AG08396 (cell line): ENCODE results near the gene CELF6.

ENCODE experiments used
- DNase-seq: peaks from one replicate; pipeline ENCODE4 v3.0.0; 2012; ENCODE audit warnings: low spot score, mixed read lengths

Gene CELF6

GRCh38 chr15:72319985-72320671 lies at the start of gene CELF6:
CELF6 (minus strand) TSS chr15:72320157; CDS start chr15:72319874, 283 bp downstream.
- peak; percentile 92 for DNase-seq

DNA sequence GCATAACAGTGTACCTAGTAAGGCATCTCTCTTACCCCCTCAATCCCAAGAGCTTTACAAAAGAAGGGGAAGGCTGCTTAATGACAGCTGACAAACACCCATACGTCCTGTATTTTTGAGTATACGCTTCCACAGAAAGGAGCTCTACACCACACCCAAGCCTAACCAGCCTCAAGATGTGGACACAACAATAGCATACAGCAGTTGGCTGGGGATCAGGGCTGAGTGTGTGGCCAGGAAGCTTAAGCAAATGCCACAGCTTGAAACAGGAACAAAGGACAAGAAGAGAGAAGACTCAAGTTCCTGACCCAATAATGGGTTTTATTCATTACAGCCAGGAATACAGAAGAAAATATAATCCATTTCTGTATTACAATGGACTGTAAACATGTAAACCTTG lies 48.9 kb upstream of the CELF6 start:
- no peak for DNase-seq

DNA sequence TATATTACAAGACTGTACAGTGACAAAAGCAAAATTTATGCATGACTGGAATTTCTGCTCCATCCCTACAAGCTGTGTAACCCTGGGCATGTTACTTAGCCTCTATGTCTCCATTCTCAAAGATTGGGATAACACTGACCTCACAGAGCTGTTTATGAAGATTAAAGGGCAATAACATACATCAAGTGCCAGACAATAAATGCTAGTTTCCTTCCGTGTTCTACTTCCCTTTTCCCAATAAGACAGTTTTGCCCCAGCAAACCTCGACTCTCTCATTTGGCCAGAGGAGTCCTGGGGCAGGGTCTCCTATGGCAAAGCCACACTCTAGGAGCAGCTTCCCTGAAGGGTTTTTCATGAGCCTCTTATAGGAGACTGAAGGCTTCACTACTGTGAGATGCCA lies 48.4 kb upstream of the CELF6 start:
- DNase-seq, result no peak

- no peak for DNase-seq
These were observed 45.9 kb upstream of the CELF6 start for GRCh38 chr15:72365844-72366243.

DNA sequence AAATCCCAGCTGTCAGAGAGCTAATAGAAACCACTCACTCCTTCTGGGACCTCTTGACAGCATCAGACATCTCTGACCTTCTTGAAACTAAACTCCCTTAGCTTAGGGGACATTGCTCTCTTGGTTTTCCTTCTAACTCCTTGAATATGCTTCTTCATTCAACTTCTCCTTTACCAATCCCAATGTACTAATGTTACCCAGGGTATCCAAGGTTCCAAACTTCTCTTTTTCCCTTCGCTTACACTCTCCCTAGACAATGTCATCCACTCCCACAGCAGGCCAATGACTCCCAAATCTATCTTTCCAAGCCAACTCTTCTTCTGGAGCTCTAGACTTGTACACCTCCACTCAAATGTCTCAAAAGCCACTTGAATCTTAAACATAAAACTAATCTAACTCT lies 41.2 kb upstream of the CELF6 start:
- DNase-seq, result no peak

- peak; percentile 54 for DNase-seq
These were observed 38.8 kb upstream of the CELF6 start for GRCh38 chr15:72358650-72359171.

DNA sequence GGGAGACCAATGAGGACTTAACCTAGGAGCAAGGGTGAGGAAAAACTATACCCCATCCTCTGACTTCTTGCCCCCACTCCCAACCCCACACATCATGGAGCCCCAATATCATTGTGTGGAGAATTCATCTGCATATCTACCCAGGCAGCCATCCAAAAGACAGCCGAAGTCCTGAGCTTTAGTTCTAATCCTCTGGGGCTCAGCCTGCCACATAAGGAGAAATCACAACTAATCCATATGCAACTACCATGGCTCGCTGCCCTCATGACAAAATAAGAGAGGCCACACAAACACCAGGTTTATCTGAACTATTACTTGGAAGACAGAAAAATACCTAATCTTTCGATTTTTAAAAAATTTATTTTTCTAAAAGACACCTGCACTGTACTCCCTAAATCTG lies 38.2 kb upstream of the CELF6 start:
- DNase-seq, result no peak

DNA sequence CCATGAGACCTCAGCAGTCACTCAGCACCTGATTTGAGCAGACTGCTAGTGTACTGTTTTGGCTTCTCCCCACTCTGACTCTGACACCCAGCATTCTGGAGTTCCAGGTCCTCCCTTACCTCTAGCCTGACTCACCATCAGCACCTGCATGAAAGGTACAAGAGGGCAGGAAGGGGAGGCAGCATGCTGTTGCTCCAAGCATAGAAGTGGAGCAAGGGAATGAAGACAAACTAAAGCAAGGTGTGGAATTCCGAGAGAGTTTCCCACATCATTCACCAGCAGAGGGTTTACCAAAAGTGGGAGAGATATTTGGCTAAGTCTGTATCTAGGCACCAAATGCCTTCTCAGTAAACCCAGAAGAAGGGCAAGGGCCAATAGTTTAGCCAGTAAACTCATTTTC lies 34.5 kb upstream of the CELF6 start:
- DNase-seq, result no peak

- peak; percentile 43 for DNase-seq
These were observed 33.3 kb upstream of the CELF6 start for GRCh38 chr15:72353266-72353665.

DNA sequence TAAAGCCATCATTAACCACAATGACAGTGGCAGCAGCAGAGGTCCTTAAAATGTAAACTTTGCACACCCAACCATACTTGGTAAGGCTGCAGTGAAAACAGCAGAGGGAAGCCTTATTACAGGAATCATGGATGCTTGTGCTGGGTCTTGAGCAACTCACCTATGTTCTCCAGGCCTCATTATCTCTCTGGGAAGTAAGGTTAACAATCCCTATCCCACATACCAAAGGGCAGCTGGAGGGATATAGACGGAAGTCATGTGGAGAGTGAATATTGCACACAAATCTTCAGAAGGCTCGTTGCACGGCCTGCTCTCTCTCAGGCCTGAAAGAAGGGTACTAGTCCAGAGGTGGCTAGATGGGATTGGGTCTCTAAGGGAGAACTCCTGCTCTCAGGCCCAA lies 25.8 kb upstream of the CELF6 start:
- no peak for DNase-seq

- no peak for DNase-seq
These were observed 25.3 kb upstream of the CELF6 start for GRCh38 chr15:72345280-72345679.

DNA sequence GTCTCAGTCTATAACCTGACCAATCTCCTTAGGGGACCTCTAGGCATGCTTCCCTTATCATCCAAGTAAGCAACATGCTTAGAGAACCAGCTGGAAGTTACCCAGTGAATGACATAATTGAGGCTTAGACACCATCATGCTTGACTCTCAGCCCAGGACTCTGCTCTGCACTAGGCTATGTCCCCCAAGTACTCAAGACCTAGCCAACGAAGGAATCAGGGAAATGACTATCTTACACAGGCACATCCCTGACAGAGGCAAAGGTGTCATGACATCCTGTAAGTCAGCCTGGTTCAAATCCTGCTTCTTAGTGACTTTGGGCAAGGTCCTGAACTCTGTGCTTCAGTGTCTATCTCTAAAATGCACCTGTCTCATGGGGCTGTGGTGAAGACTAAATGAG lies 24.6 kb upstream of the CELF6 start:
- DNase-seq, result no peak

DNA sequence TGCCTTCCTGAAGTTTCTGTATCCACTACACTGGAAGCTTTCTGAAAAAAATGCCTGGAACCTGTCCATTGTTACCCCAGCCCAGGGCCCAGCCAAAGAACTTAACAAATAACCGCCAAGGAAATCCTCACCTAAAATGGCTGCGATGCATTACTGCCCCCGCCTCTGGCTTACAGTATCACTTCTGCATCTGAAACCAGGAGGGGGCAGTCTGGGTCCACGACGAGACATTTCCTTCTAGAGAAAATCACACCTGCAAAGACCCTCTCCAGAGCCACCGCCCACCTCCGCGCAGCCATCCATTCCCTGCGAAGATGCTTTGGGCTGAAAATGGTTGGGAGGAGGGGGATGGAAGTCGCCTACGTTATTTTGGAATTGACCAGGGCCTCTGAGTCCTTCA lies 22.4 kb upstream of the CELF6 start:
- DNase-seq, result no peak

GRCh38 chr15:72341361-72341760 lies 21.4 kb upstream of the CELF6 start:
- no peak for DNase-seq

- DNase-seq, result no peak
These were observed 20.4 kb upstream of the CELF6 start for GRCh38 chr15:72340366-72340765.

DNA sequence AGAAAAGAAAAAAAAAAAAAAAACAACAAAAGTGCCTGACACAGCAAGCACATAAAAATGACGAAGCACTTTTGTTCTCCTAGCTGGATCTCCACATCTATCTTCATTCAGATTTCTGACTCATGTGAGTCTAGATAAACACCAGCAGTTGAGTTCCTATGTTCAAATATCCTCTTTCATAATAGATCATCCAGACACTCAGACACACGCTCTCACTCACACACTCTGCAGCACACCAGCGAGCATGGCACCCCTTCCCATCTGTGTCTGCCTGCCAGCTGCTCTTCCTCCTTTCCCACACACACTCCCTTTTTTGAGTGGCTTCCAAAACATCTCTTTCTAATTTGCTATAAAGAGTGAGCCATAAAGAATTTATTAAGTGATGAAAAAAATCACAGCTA lies 19.8 kb upstream of the CELF6 start:
- DNase-seq, result peak; percentile 60

GRCh38 chr15:72338617-72339321 lies 18.8 kb upstream of the CELF6 start:
- DNase-seq, result peak; percentile 60

- no peak for DNase-seq
These were observed 18.2 kb upstream of the CELF6 start for GRCh38 chr15:72338148-72338547.

- DNase-seq, result peak; percentile 2
These were observed 14.9 kb upstream of the CELF6 start for GRCh38 chr15:72334842-72335241.

- no peak for DNase-seq
These were observed 11.1 kb upstream of the CELF6 start for GRCh38 chr15:72331021-72331420.

GRCh38 chr15:72323752-72324151 lies 3.8 kb upstream of the CELF6 start:
- DNase-seq, result no peak

DNA sequence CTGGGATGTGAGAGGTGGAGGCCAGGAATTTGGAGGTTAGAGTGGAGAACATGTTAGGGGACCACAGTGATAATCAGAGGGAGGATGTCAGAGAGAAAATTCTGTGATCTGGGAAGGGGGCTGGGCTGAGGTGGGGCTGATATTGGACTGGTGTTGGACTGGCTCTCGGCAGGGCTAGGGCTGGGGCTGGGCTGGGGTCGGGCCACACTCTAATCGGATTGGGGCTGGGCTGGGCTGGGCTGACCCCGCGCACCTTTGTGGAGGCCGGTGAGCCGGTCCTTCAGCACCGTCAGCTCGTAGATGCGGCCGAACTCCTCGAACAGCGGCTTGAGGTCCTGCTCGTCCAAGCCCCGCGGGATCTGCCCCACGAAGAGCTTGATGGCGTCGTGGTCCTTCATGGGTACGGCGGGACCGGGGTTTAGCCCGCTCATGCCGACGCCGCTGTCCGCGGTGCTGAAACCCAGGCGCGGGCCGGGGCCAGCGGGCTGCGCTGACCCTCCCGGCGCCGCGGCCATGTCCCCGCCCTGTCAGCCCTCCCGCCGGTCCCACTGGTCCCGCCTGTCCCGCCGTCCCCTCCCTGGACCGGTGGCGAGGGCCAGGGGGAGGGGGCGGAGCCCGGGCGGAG lies 485 bp downstream of the CELF6 start:
- peak; percentile 90 for DNase-seq

DNA sequence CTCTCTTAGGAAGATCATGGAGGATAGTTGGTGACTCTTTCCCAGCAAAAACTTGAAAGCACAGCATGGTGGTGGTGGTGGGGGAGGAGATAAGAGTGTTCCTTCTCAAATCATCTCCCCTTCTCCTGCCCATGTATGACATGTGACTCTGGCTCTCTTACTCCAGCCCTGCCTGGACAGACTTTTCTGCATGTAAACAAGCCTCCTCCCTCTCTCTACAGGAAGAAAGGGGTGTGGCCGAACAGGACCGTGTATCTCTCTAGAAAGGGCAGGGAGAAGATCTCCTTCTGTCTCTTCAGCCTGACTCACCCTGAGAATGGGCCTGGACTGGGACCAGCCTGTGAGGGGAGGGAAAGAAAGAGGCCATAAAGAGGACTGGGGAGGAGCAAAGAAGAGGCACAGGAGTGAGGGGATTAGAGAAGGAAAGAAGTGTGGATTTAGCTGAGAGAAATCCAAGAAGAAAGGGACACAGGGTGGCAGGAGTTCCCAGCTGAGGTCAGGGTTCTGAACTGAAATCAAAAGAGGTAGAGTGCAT lies 1.5 kb downstream of the CELF6 start:
- no peak for DNase-seq
